SK-N-SH (cell line): ENCODE results near the gene NSD1. TPM values are rescaled to one million over a fixed set of nuclear protein-coding genes. Genes with fewer than 3 reads are reported as not detected.

ENCODE experiments used
- CTCF ChIA-PET: fragments of 300-600, 350-600 bp; formaldehyde crosslinking; extraction: SDS; loops from one replicate; lab custom pipeline; 2021; lab: Yijun Ruan, JAX
- POLR2A ChIA-PET: fragments of 350-600 bp; sonication (Branson Sonifier 250); formaldehyde crosslinking; extraction: SDS; loops from one replicate; lab custom pipeline; 2020; ENCODE audit warnings: antibody characterized with exemption, inconsistent platforms; lab: Yijun Ruan, JAX
- DNase-seq: peaks from one replicate; pipeline ENCODE4 v3.0.0; 2012
- H2AFZ ChIP-seq: fragments of 200-600 bp; sonication (generic); 2 replicates; pipeline ENCODE4 v1.8.1; 2016; ENCODE audit warnings: antibody characterized with exemption, mild to moderate bottlenecking, low read depth
- H3F3A ChIP-seq: fragments of 200-600 bp; sonication (generic); replicated peaks from 2 replicates; pipeline ENCODE3; 2016; ENCODE audit warnings: antibody characterized with exemption, mild to moderate bottlenecking; ENCODE audit not compliant: insufficient read depth
- H3K27ac ChIP-seq, 2 experiments: fragments of 200-500 bp in 1 of 2; fragments of 200-600 bp in 1 of 2; sonication (Bioruptor generic) in 1 of 2; sonication (generic), shearing (Covaris generic) in 1 of 2; 2 replicates each; pipeline versions ENCODE4 v1.5.1 to v1.6.1; 2014 to 2016; ENCODE audit warnings: low read depth in 2 of 2, inconsistent platforms in 1 of 2, low read length in 1 of 2, mild to moderate bottlenecking in 1 of 2, mixed read lengths in 1 of 2
- H3K27me3 ChIP-seq: fragments of 200-600 bp; sonication (generic), shearing (Covaris generic); 2 replicates; pipeline ENCODE4 v1.6.1; 2016; ENCODE audit warnings: mixed run types; ENCODE audit not compliant: insufficient read depth
- H3K36me3 ChIP-seq, 2 experiments: fragments of 200-500 bp in 1 of 2; fragments of 200-600 bp in 1 of 2; sonication (Bioruptor generic) in 1 of 2; sonication (generic) in 1 of 2; replicated peaks in 1 of 2; 2 replicates each; pipeline versions ENCODE3 to v1.5.1; 2014 to 2016; ENCODE audit warnings: low read length in 1 of 2, mild to moderate bottlenecking in 1 of 2; ENCODE audit not compliant: insufficient read depth in 2 of 2, control insufficient read depth in 1 of 2
- H3K4me1 ChIP-seq, 2 experiments: fragments of 200-500 bp in 1 of 2; fragments of 200-600 bp in 1 of 2; sonication (Bioruptor generic) in 1 of 2; sonication (generic), shearing (Covaris generic) in 1 of 2; 2 replicates each; pipeline versions ENCODE4 v1.5.1 to v1.6.1; 2014 to 2016; ENCODE audit warnings: low read depth in 1 of 2, low read length in 1 of 2, mixed run types in 1 of 2; ENCODE audit not compliant: insufficient read depth in 2 of 2, control insufficient read depth in 1 of 2
- H3K4me2 ChIP-seq: fragments of 200-600 bp; sonication (generic), shearing (Covaris generic); 2 replicates; pipeline ENCODE4 v1.6.1; 2017; ENCODE audit warnings: mixed run types
- H3K4me3 ChIP-seq, 2 experiments: fragments of 200-500 bp in 1 of 2; fragments of 200-600 bp in 1 of 2; sonication (Bioruptor generic) in 1 of 2; sonication (generic), shearing (Covaris generic) in 1 of 2; 2 replicates each; pipeline versions ENCODE4 v1.5.1 to v1.8.1; 2014 to 2016; ENCODE audit warnings: low read depth in 2 of 2, inconsistent platforms in 1 of 2, low read length in 1 of 2, mild to moderate bottlenecking in 1 of 2, mixed read lengths in 1 of 2, moderate library complexity in 1 of 2
- H3K79me2 ChIP-seq: fragments of 200-600 bp; sonication (generic); 2 replicates; pipeline ENCODE4 v1.8.1; 2017; ENCODE audit warnings: mild to moderate bottlenecking; ENCODE audit not compliant: insufficient read depth
- H3K9ac ChIP-seq: fragments of 200-600 bp; sonication (generic); 2 replicates; pipeline ENCODE4 v1.6.1; 2017; ENCODE audit warnings: mixed run types
- H3K9me2 ChIP-seq: fragments of 200-600 bp; sonication (generic); 2 replicates; pipeline ENCODE4 v1.6.1; 2017; ENCODE audit warnings: mixed run types
- H3K9me3 ChIP-seq: fragments of 200-600 bp; sonication (generic); 2 replicates; pipeline ENCODE4 v1.6.1; 2017; ENCODE audit warnings: mixed run types, mild to moderate bottlenecking, moderate library complexity
- H4K20me1 ChIP-seq: fragments of 200-600 bp; sonication (generic); 2 replicates; pipeline ENCODE4 v1.6.1; 2017; ENCODE audit warnings: mild to moderate bottlenecking, mixed run types; ENCODE audit not compliant: insufficient read depth
- CHD2 ChIP-seq: fragments of 150-350 bp; IDR thresholded peaks from 2 replicates; pipeline ENCODE4 v1.6.1; 2018; ENCODE audit warnings: low read length; ENCODE audit not compliant: partially characterized antibody
- EP300 ChIP-seq, 2 experiments: IDR thresholded peaks; 2 replicates each; pipeline versions ENCODE4 v1.4.0 to v1.6.1; 2012; ENCODE audit warnings: borderline replicate concordance in 1 of 2, low read depth in 1 of 2, low read length in 1 of 2
- FOSL2 ChIP-seq: IDR thresholded peaks from 2 replicates; pipeline ENCODE4 v1.4.0; 2012; ENCODE audit warnings: low read depth, mild to moderate bottlenecking, moderate library complexity, borderline replicate concordance
- FOXJ3 ChIP-seq: sonication (generic); formaldehyde crosslinking; IDR thresholded peaks from 2 replicates; pipeline ENCODE4 v1.5.1; 2020; ENCODE audit warnings: mild to moderate bottlenecking, missing genetic modification reagents
- GATA2 ChIP-seq: sonication (generic); formaldehyde crosslinking; IDR thresholded peaks from 2 replicates; pipeline ENCODE4 v1.5.0; 2020; ENCODE audit warnings: mild to moderate bottlenecking, missing genetic modification reagents
- MEF2A ChIP-seq: IDR thresholded peaks from 2 replicates; pipeline ENCODE4 v1.4.0; 2012; ENCODE audit warnings: low read depth, borderline replicate concordance
- MXI1 ChIP-seq: IDR thresholded peaks from 2 replicates; pipeline ENCODE4 v1.6.1; 2012; ENCODE audit warnings: mild to moderate bottlenecking, low read depth, low read length, improper control_type of control experiment
- POLR2AphosphoS5 ChIP-seq: IDR thresholded peaks from 2 replicates; pipeline ENCODE4 v1.6.1; 2012; ENCODE audit warnings: low read depth, low read length
- RFX5 ChIP-seq: IDR thresholded peaks from 2 replicates; pipeline ENCODE4 v1.6.1; 2012; ENCODE audit warnings: mild to moderate bottlenecking, improper control_type of control experiment, low read length
- SIN3A ChIP-seq: IDR thresholded peaks from 2 replicates; pipeline ENCODE4 v1.6.1; 2012; ENCODE audit warnings: low read depth, mild to moderate bottlenecking, low read length, moderate library complexity, borderline replicate concordance
- TAF1 ChIP-seq: IDR thresholded peaks from 2 replicates; pipeline ENCODE4 v1.6.1; 2012; ENCODE audit warnings: low read depth, mild to moderate bottlenecking, low read length, moderate library complexity, borderline replicate concordance
- TCF12 ChIP-seq: IDR thresholded peaks from 2 replicates; pipeline ENCODE4 v1.4.0; 2012
- TEAD4 ChIP-seq: IDR thresholded peaks from 2 replicates; pipeline ENCODE4 v1.4.0; 2012; ENCODE audit warnings: mild to moderate bottlenecking, borderline replicate concordance; ENCODE audit not compliant: insufficient read depth
- YY1 ChIP-seq: IDR thresholded peaks from 2 replicates; pipeline ENCODE4 v1.4.0; 2012; ENCODE audit warnings: low read depth, mild to moderate bottlenecking
- WGBS: methylation state at CpG from one replicate; pipeline ENCODE4 v1.1.6; 2017; ENCODE audit warnings: low lambda C conversion rate; 5-methylcytosine and 5-hydroxymethylcytosine counted together
- polyA plus RNA-seq, 3 experiments: library from polyadenylated mRNA; depleted of rRNA; stranded (reverse); fragments of >200 nt; gene quantifications; 2 replicates each; pipeline ENCODE4 v1.2.3, GENCODE V29; 2012
- TF ChIP-seq, protein P1 (sequence below): fragments of 200-600 bp; sonication (generic); IDR thresholded peaks from 2 replicates; pipeline ENCODE4 v1.6.1; 2017; ENCODE audit warnings: antibody characterized with exemption, mild to moderate bottlenecking, moderate library complexity
- TF ChIP-seq, protein P2 (sequence below): fragments of 150-350 bp; IDR thresholded peaks from 2 replicates; pipeline ENCODE4 v1.6.1; 2016; ENCODE audit warnings: mild to moderate bottlenecking, low read depth, low read length
- TF ChIP-seq, protein P3 (sequence below): fragments of 150-350 bp; IDR thresholded peaks from 2 replicates; pipeline ENCODE4 v1.6.1; 2017; ENCODE audit warnings: antibody characterized with exemption, low read length, low read depth, borderline replicate concordance
- TF ChIP-seq, protein P4 (sequence below): IDR thresholded peaks from 2 replicates; pipeline ENCODE4; 2012
- TF ChIP-seq, protein P5 (sequence below): IDR thresholded peaks from 2 replicates; pipeline ENCODE4 v1.4.0; 2012; ENCODE audit warnings: low read depth, borderline replicate concordance
- TF ChIP-seq, protein P6 (sequence below): IDR thresholded peaks from 2 replicates; pipeline ENCODE4 v1.4.0; 2012; ENCODE audit warnings: low read depth, borderline replicate concordance

Gene NSD1
- polyA plus RNA-seq, 1 of the 3 experiments (the other 2 are of a cell fraction) = 6.7 TPM

DNA sequence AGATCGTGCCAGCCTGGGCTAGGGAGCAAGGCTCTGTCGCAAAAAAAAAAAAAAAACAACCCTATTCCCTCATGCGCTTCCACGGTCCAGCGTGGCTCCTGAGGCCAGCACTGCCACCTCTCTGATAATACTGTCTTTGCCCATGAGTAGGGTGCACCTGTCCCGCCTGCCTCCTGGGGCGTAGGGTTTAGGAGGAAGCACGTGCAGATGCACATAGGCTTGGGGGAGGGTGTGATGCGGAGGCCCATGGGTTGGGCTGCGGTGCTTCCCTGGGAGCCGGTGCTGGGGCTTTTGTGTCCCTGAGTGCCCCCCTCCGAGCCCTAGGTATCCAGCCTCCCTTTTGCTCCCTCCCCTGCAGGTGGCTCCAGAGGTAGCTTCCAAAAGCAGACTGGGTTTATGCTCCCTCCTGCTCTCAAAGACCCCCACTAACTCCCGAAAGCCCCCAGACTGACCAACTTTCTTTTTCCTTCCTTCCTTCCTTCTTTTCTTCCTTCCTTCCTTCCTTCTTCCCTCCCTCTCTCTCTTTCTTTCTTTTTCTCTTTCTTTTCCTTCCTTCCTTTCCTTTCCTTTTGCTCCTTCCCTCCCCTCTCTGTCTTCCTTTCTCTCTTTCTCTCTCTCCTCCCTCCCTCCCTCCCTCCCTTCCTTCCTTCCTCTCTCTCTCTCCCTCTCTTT lies 34.0 kb upstream of the NSD1 start:
- WGBS = 85% methylated on average over 10 of the region's 13 CpGs
- H3K4me2 ChIP-seq = no peak overlapping the region
- CTCF ChIA-PET = interaction anchor here (5.1 to 8.5 kb wide), 2 partner anchors 12 to 29 kb away, joined by 37 to 69 read pairs; no protein-coding TSS in a partner anchor

More for the DNA sequence above, 34.0 kb upstream of the NSD1 start:
- Histone ChIP-seq H3F3A (no peaks in the 10 kb centered on the region), H4K20me1 (no peaks in the 10 kb centered on the region), H3K79me2 (no peaks in the 10 kb centered on the region), H2AFZ (no peak overlapping the region), H3K9me2 (no peaks in the 10 kb centered on the region), H3K36me3 (no peaks in the 10 kb centered on the region), H3K9ac (no peak overlapping the region), H3K27ac (no peak overlapping the region), H3K4me3 (no peak overlapping the region), H3K9me3 (no peaks in the 10 kb centered on the region), H3K4me1 (peaks cover 0 to 12% of the 10 kb centered on the region in 2 experiments; a peak in 1 of 4 replicates), H3K27me3 (no peaks in the 10 kb centered on the region)
- no peak for TF ChIP-seq SIN3A
- no peak for TF ChIP-seq POLR2AphosphoS5
- no peak for TF ChIP-seq GATA2 (CRISPR knock-in tag)
- no peak for TF ChIP-seq TCF12
- no peak for TF ChIP-seq TAF1
- TF ChIP-seq, protein P1, sequence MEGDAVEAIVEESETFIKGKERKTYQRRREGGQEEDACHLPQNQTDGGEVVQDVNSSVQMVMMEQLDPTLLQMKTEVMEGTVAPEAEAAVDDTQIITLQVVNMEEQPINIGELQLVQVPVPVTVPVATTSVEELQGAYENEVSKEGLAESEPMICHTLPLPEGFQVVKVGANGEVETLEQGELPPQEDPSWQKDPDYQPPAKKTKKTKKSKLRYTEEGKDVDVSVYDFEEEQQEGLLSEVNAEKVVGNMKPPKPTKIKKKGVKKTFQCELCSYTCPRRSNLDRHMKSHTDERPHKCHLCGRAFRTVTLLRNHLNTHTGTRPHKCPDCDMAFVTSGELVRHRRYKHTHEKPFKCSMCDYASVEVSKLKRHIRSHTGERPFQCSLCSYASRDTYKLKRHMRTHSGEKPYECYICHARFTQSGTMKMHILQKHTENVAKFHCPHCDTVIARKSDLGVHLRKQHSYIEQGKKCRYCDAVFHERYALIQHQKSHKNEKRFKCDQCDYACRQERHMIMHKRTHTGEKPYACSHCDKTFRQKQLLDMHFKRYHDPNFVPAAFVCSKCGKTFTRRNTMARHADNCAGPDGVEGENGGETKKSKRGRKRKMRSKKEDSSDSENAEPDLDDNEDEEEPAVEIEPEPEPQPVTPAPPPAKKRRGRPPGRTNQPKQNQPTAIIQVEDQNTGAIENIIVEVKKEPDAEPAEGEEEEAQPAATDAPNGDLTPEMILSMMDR = no peak
- no peak for TF ChIP-seq MEF2A
- TF ChIP-seq, protein P2, sequence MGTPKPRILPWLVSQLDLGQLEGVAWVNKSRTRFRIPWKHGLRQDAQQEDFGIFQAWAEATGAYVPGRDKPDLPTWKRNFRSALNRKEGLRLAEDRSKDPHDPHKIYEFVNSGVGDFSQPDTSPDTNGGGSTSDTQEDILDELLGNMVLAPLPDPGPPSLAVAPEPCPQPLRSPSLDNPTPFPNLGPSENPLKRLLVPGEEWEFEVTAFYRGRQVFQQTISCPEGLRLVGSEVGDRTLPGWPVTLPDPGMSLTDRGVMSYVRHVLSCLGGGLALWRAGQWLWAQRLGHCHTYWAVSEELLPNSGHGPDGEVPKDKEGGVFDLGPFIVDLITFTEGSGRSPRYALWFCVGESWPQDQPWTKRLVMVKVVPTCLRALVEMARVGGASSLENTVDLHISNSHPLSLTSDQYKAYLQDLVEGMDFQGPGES = no peak
- TF ChIP-seq, protein P3, sequence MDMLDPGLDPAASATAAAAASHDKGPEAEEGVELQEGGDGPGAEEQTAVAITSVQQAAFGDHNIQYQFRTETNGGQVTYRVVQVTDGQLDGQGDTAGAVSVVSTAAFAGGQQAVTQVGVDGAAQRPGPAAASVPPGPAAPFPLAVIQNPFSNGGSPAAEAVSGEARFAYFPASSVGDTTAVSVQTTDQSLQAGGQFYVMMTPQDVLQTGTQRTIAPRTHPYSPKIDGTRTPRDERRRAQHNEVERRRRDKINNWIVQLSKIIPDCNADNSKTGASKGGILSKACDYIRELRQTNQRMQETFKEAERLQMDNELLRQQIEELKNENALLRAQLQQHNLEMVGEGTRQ = no peak
- no peak for TF ChIP-seq RFX5
- no peak for TF ChIP-seq EP300 (IDR thresholded peaks at IDR 0.05; ENCODE audit: borderline replicate concordance in 1 of 2, low read depth in 1 of 2, low read length in 1 of 2)
- no peak for TF ChIP-seq TEAD4
- TF ChIP-seq YY1 = no peak
- TF ChIP-seq, protein P4, sequence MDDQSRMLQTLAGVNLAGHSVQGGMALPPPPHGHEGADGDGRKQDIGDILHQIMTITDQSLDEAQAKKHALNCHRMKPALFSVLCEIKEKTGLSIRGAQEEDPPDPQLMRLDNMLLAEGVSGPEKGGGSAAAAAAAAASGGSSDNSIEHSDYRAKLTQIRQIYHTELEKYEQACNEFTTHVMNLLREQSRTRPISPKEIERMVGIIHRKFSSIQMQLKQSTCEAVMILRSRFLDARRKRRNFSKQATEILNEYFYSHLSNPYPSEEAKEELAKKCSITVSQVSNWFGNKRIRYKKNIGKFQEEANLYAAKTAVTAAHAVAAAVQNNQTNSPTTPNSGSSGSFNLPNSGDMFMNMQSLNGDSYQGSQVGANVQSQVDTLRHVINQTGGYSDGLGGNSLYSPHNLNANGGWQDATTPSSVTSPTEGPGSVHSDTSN = no peak
- TF ChIP-seq FOXJ3 (CRISPR knock-in tag) = no peak
- TF ChIP-seq, protein P5, sequence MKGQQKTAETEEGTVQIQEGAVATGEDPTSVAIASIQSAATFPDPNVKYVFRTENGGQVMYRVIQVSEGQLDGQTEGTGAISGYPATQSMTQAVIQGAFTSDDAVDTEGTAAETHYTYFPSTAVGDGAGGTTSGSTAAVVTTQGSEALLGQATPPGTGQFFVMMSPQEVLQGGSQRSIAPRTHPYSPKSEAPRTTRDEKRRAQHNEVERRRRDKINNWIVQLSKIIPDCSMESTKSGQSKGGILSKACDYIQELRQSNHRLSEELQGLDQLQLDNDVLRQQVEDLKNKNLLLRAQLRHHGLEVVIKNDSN = no peak
- TF ChIP-seq, protein P6, sequence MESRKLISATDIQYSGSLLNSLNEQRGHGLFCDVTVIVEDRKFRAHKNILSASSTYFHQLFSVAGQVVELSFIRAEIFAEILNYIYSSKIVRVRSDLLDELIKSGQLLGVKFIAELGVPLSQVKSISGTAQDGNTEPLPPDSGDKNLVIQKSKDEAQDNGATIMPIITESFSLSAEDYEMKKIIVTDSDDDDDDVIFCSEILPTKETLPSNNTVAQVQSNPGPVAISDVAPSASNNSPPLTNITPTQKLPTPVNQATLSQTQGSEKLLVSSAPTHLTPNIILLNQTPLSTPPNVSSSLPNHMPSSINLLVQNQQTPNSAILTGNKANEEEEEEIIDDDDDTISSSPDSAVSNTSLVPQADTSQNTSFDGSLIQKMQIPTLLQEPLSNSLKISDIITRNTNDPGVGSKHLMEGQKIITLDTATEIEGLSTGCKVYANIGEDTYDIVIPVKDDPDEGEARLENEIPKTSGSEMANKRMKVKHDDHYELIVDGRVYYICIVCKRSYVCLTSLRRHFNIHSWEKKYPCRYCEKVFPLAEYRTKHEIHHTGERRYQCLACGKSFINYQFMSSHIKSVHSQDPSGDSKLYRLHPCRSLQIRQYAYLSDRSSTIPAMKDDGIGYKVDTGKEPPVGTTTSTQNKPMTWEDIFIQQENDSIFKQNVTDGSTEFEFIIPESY = no peak
- no peak for TF ChIP-seq CHD2
- TF ChIP-seq MXI1 = no peak
- no peak for TF ChIP-seq FOSL2
- POLR2A ChIA-PET = interaction anchor here (1.3 kb wide), 1 partner anchor 13 kb away, joined by 3 read pairs; the partner anchor contains the start of gene FGFR4
- DNase-seq = no peak
